ENCODE measurements around the gene GIMAP5. TPM values are rescaled to one million over a fixed set of nuclear protein-coding genes. Genes with fewer than 3 reads are reported as not detected.

Gene GIMAP5
- total and polyA plus RNA-seq, 10 of the 15 experiments (the other 5 are each of a cell fraction or from before 2014, with no cell fraction given) = 3.7 to 9.1 (median 6.7) TPM

GRCh38 chr7:150736864-150737263, 354 bp upstream of the GIMAP5 start:
- ATAC-seq = peak; percentile 37
- no peak for DNase-seq (ENCODE audit: low read depth, low spot score)
- 92% methylated on average over 4 of the region's 4 CpGs for WGBS (ENCODE audit: insufficient coverage, insufficient replicate concordance, low lambda C conversion rate, missing lambda C conversion rate)
- peak overlapping the region; percentile 80 for H3K27ac ChIP-seq (ENCODE audit: control insufficient read depth, insufficient read depth)
- ChIA-PET SMC1A (ENCODE audit: uncharacterized antibody, unreplicated experiment) (no interaction called here), POLR2A (no interaction called here), RAD21 (ENCODE audit: unreplicated experiment) (no interaction called here), CTCF (interaction anchor here (1.0 kb wide), 1 partner anchor 140 kb away, joined by 3 read pairs; no protein-coding TSS in a partner anchor)
- H2AFZ ChIP-seq (ENCODE audit: control insufficient read depth, low read depth, low read length) = peak overlapping the region; percentile 74
- H3K4me3 ChIP-seq = peak overlapping the region; percentile 87
- H3K36me3 ChIP-seq (ENCODE audit: control insufficient read depth in 2 of 2, insufficient read depth in 2 of 2, low read length in 1 of 2) = 0 out of 4 replicates have a peak, but pooled peaks cover 0 to 2% of the 10 kb centered on the region in 2 experiments
- no peaks in the 10 kb centered on the region; the same call in 1 of the 3 replicates for H3K9me3 ChIP-seq (replicated peaks; ENCODE audit: control insufficient read depth, insufficient read depth, low read length)
- no TSS peak for BruUV-seq (replicated peaks)
- H3K79me2 ChIP-seq (ENCODE audit: control insufficient read depth, insufficient read depth, low read length) = peaks cover 34% of the 10 kb centered on the region
- peaks cover 32% of the 10 kb centered on the region for H3K4me1 ChIP-seq (ENCODE audit: control insufficient read depth, insufficient read depth, low read length)
- peak overlapping the region; percentile 69 for H3K4me2 ChIP-seq (ENCODE audit: control insufficient read depth, insufficient read depth)
- FAIRE-seq = no peak
- H3K27me3 ChIP-seq (replicated peaks in 1 of 2; ENCODE audit: control insufficient read depth in 2 of 2, insufficient read depth in 2 of 2, low read length in 1 of 2) = no peaks in the 10 kb centered on the region
- H3K9ac ChIP-seq (ENCODE audit: control insufficient read depth, insufficient read depth, low read length) = peak overlapping the region; percentile 79
- TF ChIP-seq BRCA1 (IDR thresholded peaks at IDR 0.05; ENCODE audit: low read depth, low read length) (no peak), BHLHE40 (IDR thresholded peaks at IDR 0.05; ENCODE audit: borderline replicate concordance in 1 of 2, low read depth in 2 of 2, low read length in 1 of 2) (0 out of 4 replicates have a peak, but pooled peaks of 1 of the 2 experiments have one; percentile 10)
- no peaks in the 10 kb centered on the region for H4K20me1 ChIP-seq (ENCODE audit: control insufficient read depth, insufficient read depth)
- in situ Hi-C loops (cut with MboI) (no loop called here), intact Hi-C loops (cut with micrococcal nuclease; ENCODE audit: unreplicated experiment) (loop anchor here (5.0 kb wide), 1 partner anchor 105 kb away; the partner anchor contains the start of gene GIMAP6)

- Histone ChIP-seq H3K4me2 (ENCODE audit: control insufficient read depth, insufficient read depth) (peak overlapping the region; percentile 69), H3K27ac (ENCODE audit: control insufficient read depth, insufficient read depth) (peak overlapping the region; percentile 80), H3K9me3 (replicated peaks; ENCODE audit: control insufficient read depth, insufficient read depth, low read length) (no peaks in the 10 kb centered on the region; the same call in 1 of the 3 replicates), H3K4me1 (ENCODE audit: control insufficient read depth, insufficient read depth, low read length) (peaks cover 27% of the 10 kb centered on the region), H4K20me1 (ENCODE audit: control insufficient read depth, insufficient read depth) (no peaks in the 10 kb centered on the region), H2AFZ (ENCODE audit: control insufficient read depth, low read depth, low read length) (no peak overlapping the region; the same call in 1 of the 2 replicates), H3K9ac (ENCODE audit: control insufficient read depth, insufficient read depth, low read length) (peak overlapping the region; percentile 79), H3K36me3 (ENCODE audit: control insufficient read depth in 2 of 2, insufficient read depth in 2 of 2, low read length in 1 of 2) (peaks cover 0 to 4% of the 10 kb centered on the region in 2 experiments; a peak in 2 of 4 replicates), H3K79me2 (ENCODE audit: control insufficient read depth, insufficient read depth, low read length) (peaks cover 37% of the 10 kb centered on the region), H3K4me3 (peak overlapping the region; percentile 87), H3K27me3 (replicated peaks in 1 of 2; ENCODE audit: control insufficient read depth in 2 of 2, insufficient read depth in 2 of 2, low read length in 1 of 2) (no peaks in the 10 kb centered on the region)
- no peak for DNase-seq (ENCODE audit: low read depth, low spot score)
- CTCF ChIA-PET = interaction anchor here (0.9 to 1.5 kb wide), 3 partner anchors 17 to 289 kb away, joined by 3 to 7 read pairs (median 7); no protein-coding TSS in a partner anchor
- SMC1A ChIA-PET (ENCODE audit: uncharacterized antibody, unreplicated experiment) = interaction anchor here (0.7 to 1.4 kb wide), 4 partner anchors 15 to 289 kb away, joined by 3 to 5 read pairs (median 4); partner anchors contain the start of gene GIMAP1
- WGBS (ENCODE audit: insufficient coverage, insufficient replicate concordance, low lambda C conversion rate, missing lambda C conversion rate) = 24% methylated on average over 5 of the region's 5 CpGs
- POLR2A ChIA-PET = interaction anchor here (1.1 kb wide), 1 partner anchor 291 kb away, joined by 3 read pairs; no protein-coding TSS in a partner anchor
- no peak for ATAC-seq
- intact Hi-C loops (cut with micrococcal nuclease; ENCODE audit: unreplicated experiment) (loop anchor here (5.0 kb wide), 1 partner anchor 106 kb away; the partner anchor contains the start of gene GIMAP6), in situ Hi-C loops (cut with MboI) (no loop called here)
- no TSS peak for BruUV-seq (replicated peaks)
- no peak for FAIRE-seq
- RAD21 ChIA-PET (ENCODE audit: unreplicated experiment) = interaction anchor here (1.3 kb wide), 1 partner anchor 44 kb away, joined by 4 read pairs; no protein-coding TSS in a partner anchor
- no peak for TF ChIP-seq TBL1XR1 (IDR thresholded peaks at IDR 0.05; ENCODE audit: low read depth, low read length)
- no peak for TF ChIP-seq TCF3 (IDR thresholded peaks at IDR 0.05; ENCODE audit: borderline replicate concordance, insufficient read depth, low read depth, low read length)
- TF ChIP-seq ATF2 (IDR thresholded peaks at IDR 0.05; ENCODE audit: low read length) = no peak
- TF ChIP-seq SMAD1 (IDR thresholded peaks at IDR 0.05; ENCODE audit: low read depth, partially characterized antibody) = no peak
- TF ChIP-seq WRNIP1 (IDR thresholded peaks at IDR 0.05; ENCODE audit: borderline replicate concordance, low read depth, low read length) = no peak
- no peak for TF ChIP-seq RFX5 (IDR thresholded peaks at IDR 0.05; ENCODE audit: low read depth, low read length)
- no peak for TF ChIP-seq TARDBP (IDR thresholded peaks at IDR 0.05; ENCODE audit: borderline replicate concordance)
- no peak for TF ChIP-seq IKZF2 (IDR thresholded peaks at IDR 0.05)
- no peak for TF ChIP-seq PKNOX1 (IDR thresholded peaks at IDR 0.05)
- TF ChIP-seq TAF1 (IDR thresholded peaks at IDR 0.05; ENCODE audit: borderline replicate concordance, low read depth, low read length) = no peak
These were observed 874 bp downstream of the GIMAP5 start for GRCh38 chr7:150738092-150738491.
